MM.1S (cell line): ENCODE data around the gene MED7.

Experiments
- EZH2 ChIP-seq: fragments of 300-600 bp; sonication (generic); optimal IDR thresholded peaks from 2 replicates; pipeline ENCODE3; 2017; ENCODE audit warnings: low read depth, mild to moderate bottlenecking, antibody characterized with exemption, low read length, mixed read lengths
- EZH2phosphoT487 ChIP-seq: fragments of 300-600 bp; sonication (generic); IDR thresholded peaks from 2 replicates; pipeline ENCODE4 v1.6.1; 2018; ENCODE audit warnings: antibody characterized with exemption, low read length
- TF ChIP-seq, protein P1 (sequence below): fragments of 300-600 bp; sonication (generic); IDR thresholded peaks from 2 replicates; pipeline ENCODE4 v1.5.1; 2016; ENCODE audit warnings: antibody characterized with exemption, low read length, mixed read lengths

- TF ChIP-seq EZH2 (no peak), EZH2phosphoT487 (no peak)
- TF ChIP-seq, protein P1, sequence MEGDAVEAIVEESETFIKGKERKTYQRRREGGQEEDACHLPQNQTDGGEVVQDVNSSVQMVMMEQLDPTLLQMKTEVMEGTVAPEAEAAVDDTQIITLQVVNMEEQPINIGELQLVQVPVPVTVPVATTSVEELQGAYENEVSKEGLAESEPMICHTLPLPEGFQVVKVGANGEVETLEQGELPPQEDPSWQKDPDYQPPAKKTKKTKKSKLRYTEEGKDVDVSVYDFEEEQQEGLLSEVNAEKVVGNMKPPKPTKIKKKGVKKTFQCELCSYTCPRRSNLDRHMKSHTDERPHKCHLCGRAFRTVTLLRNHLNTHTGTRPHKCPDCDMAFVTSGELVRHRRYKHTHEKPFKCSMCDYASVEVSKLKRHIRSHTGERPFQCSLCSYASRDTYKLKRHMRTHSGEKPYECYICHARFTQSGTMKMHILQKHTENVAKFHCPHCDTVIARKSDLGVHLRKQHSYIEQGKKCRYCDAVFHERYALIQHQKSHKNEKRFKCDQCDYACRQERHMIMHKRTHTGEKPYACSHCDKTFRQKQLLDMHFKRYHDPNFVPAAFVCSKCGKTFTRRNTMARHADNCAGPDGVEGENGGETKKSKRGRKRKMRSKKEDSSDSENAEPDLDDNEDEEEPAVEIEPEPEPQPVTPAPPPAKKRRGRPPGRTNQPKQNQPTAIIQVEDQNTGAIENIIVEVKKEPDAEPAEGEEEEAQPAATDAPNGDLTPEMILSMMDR: no peak
These were observed 38.0 kb upstream of the MED7 start, which contains the start of gene ITK for GRCh38 chr5:157180374-157181264.
